MCF 10A (cell line): ENCODE data around the gene DGKH. TPM values are rescaled to one million over a fixed set of nuclear protein-coding genes. Genes with fewer than 3 reads are reported as not detected.
A peak's percentile ranks its signal among the peaks of the same experiment; 100 is the strongest.

ENCODE experiments used
- BruUV-seq: library from RNA; stranded (reverse); fragments of 400-500 nt; replicated peaks from 2 replicates; lab custom pipeline; 2021; lab: Mats Ljungman, UMichigan
- CTCF ChIA-PET: fragments of 300-600 bp; sonication (Branson Sonifier 250); formaldehyde crosslinking; extraction: SDS; loops from one replicate; lab custom pipeline; 2021; ENCODE audit warnings: antibody characterized with exemption, inconsistent platforms; lab: Yijun Ruan, JAX
- POLR2A ChIA-PET: fragments of 300-600, 350-650 bp; sonication (Branson Sonifier 250); formaldehyde crosslinking; extraction: SDS; loops from one replicate; lab custom pipeline; 2020; ENCODE audit warnings: antibody characterized with exemption, inconsistent platforms; lab: Yijun Ruan, JAX
- DNase-seq: peaks from one replicate; pipeline ENCODE4 v3.0.0-alpha.2; 2018; ENCODE audit not compliant: unreplicated experiment
- H3K27ac Mint-ChIP-seq: one replicate; pipeline ENCODE4 v1.8.0; 2022; ENCODE audit warnings: mild to moderate bottlenecking, low read depth, mixed read lengths; ENCODE audit not compliant: unreplicated experiment
- H3K27me3 Mint-ChIP-seq: one replicate; pipeline ENCODE4 v1.8.0; 2022; ENCODE audit warnings: mixed read lengths; ENCODE audit not compliant: insufficient read depth, unreplicated experiment
- H3K36me3 Mint-ChIP-seq: one replicate; pipeline ENCODE4 v1.8.0; 2022; ENCODE audit warnings: mild to moderate bottlenecking, moderate library complexity, mixed read lengths; ENCODE audit not compliant: insufficient read depth, unreplicated experiment
- H3K4me1 Mint-ChIP-seq: one replicate; pipeline ENCODE4 v1.8.0; 2022; ENCODE audit warnings: mixed read lengths; ENCODE audit not compliant: insufficient read depth, unreplicated experiment
- H3K4me3 Mint-ChIP-seq: one replicate; pipeline ENCODE4 v1.8.0; 2022; ENCODE audit warnings: mild to moderate bottlenecking, moderate library complexity, mixed read lengths; ENCODE audit not compliant: unreplicated experiment
- H3K9me3 Mint-ChIP-seq: one replicate; pipeline ENCODE4 v1.8.0; 2022; ENCODE audit warnings: mixed read lengths; ENCODE audit not compliant: unreplicated experiment
- intact Hi-C: fragments of 100-400 bp; cut with micrococcal nuclease; formaldehyde crosslinking; loops from 2 replicates; pipeline ENCODE4 v1.14.1; 2022
- total RNA-seq: library from RNA; stranded (reverse); gene quantifications from 2 replicates; pipeline ENCODE4 v1.2.3, GENCODE V29; 2022
- TF ChIP-seq, protein P1 (sequence below): fragments of 200-600 bp; IDR thresholded peaks from one replicate; pipeline ENCODE4 v1.8.0; 2022; ENCODE audit warnings: antibody characterized with exemption, mild to moderate bottlenecking; ENCODE audit not compliant: unreplicated experiment

The DGKH gene
- total RNA-seq, 1 experiment from 2014 or later: 22.3 TPM

DNA sequence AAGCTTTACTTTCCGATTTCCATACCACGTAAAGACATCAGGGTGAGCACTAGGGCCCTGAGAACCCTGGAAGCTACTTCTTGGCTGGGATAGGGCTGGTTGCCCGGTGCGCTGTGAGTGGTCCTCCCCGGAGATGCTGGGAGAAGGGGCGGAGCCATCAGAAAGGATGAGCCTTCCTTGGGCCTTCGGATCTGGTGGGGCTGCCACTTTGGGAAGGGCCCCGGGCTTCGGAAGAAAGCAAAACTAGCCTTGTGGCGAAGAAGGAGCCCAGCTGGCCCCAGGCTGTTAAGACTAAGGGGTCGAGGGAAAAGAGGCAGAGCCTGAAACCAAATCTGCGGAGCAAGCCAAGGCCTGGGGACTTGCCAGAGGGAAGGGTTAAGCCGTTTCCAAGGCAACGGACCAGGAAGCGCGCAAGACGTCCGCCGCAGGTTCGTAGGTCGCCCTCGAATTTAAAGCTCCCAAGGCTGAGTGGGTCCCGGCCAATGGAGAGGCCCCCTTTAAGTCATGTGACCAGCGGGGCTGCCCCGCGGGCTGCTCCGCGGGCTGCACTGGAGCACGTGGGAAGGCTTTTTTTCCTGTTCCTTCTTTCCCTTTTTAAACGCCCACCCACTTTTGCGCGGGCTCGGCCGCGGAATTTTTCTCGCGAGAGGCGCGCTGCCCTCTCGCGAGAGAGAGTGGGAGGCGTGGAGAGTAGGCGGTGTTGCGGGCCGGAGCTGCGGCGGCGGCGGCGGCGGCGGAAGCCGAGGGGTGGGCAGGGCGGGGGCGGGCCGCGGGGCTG lies 223.1 kb downstream of the DGKH start:
- peaks cover 29% of the 10 kb centered on the region for H3K4me1 Mint-ChIP-seq
- peak overlapping the region; percentile 98 for H3K4me3 Mint-ChIP-seq
- intact Hi-C loops: no loop called here
- DNase-seq: peak; percentile 97
- peaks cover 13% of the 10 kb centered on the region for H3K36me3 Mint-ChIP-seq
- H3K27me3 Mint-ChIP-seq: no peaks in the 10 kb centered on the region
- TSS peak; percentile 77 for BruUV-seq
- TF ChIP-seq, protein P1, sequence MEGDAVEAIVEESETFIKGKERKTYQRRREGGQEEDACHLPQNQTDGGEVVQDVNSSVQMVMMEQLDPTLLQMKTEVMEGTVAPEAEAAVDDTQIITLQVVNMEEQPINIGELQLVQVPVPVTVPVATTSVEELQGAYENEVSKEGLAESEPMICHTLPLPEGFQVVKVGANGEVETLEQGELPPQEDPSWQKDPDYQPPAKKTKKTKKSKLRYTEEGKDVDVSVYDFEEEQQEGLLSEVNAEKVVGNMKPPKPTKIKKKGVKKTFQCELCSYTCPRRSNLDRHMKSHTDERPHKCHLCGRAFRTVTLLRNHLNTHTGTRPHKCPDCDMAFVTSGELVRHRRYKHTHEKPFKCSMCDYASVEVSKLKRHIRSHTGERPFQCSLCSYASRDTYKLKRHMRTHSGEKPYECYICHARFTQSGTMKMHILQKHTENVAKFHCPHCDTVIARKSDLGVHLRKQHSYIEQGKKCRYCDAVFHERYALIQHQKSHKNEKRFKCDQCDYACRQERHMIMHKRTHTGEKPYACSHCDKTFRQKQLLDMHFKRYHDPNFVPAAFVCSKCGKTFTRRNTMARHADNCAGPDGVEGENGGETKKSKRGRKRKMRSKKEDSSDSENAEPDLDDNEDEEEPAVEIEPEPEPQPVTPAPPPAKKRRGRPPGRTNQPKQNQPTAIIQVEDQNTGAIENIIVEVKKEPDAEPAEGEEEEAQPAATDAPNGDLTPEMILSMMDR: no peak
- POLR2A ChIA-PET: interaction anchor here (0.6 to 2.9 kb wide), 15 partner anchors 11 to 783 kb away, joined by 3 to 15 read pairs (median 4); partner anchors contain the start of gene VWA8
- no peaks in the 10 kb centered on the region for H3K9me3 Mint-ChIP-seq
- H3K27ac Mint-ChIP-seq: peak overlapping the region; percentile 95
- CTCF ChIA-PET: interaction anchor here (0.7 to 1.1 kb wide), 2 partner anchors 50 to 603 kb away, joined by 3 to 5 read pairs; no protein-coding TSS in a partner anchor

- Mint-ChIP-seq H3K9me3 (no peaks in the 10 kb centered on the region), H3K27ac (peak within 1 kb of the TSS; percentile 95), H3K36me3 (peaks cover 13% of the 10 kb centered on the region), H3K4me1 (peaks cover 29% of the 10 kb centered on the region), H3K4me3 (peak within 1 kb of the TSS; percentile 98), H3K27me3 (no peaks in the 10 kb centered on the region)
- POLR2A ChIA-PET: interaction anchor here (0.6 to 2.9 kb wide), 22 partner anchors 10 to 1607 kb away, joined by 3 to 15 read pairs (median 3); partner anchors contain the start of genes CCDC122 and VWA8
- intact Hi-C loops: no loop called here
- peak; percentile 34 for DNase-seq
- CTCF ChIA-PET: interaction anchor here (0.7 to 1.2 kb wide), 4 partner anchors 51 to 603 kb away, joined by 3 to 5 read pairs (median 3); no protein-coding TSS in a partner anchor
- TF ChIP-seq, protein P1: no peak
- BruUV-seq: no TSS peak
Observed at GRCh38 chr13:42272115-42272803, 223.8 kb downstream of the DGKH start, which contains the start of gene AKAP11. AKAP11 (plus strand) TSS chr13:42272152; CDS start chr13:42286349, 14,197 bp downstream.

DNA sequence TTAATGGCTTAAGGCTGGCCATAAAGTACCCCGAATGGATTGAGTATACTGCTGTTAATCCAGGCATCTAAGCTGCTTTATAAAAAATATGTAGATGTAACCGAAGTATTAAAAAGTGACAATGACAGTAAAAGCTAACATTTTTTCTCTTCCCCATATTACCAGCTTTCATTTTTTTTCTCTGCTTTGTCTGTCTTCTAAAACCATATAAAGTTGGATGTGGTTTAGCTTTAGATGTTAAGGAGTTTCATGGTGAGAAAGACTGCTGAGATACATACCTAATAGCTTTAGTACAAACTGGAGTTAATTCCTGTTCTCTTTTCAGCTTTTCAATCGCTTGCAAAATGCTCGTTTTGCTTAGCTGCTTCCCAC lies 224.3 kb downstream of the DGKH start:
- BruUV-seq: no TSS peak
- Mint-ChIP-seq H3K4me3 (peak overlapping the region; percentile 98), H3K27me3 (no peaks in the 10 kb centered on the region), H3K4me1 (peaks cover 31% of the 10 kb centered on the region), H3K9me3 (no peaks in the 10 kb centered on the region), H3K27ac (peak overlapping the region; percentile 95), H3K36me3 (peaks cover 8% of the 10 kb centered on the region)
- POLR2A ChIA-PET: interaction anchor here (0.6 to 2.9 kb wide), 17 partner anchors 9 to 1606 kb away, joined by 3 to 15 read pairs (median 3); partner anchors contain the start of gene CCDC122
- DNase-seq: no peak
- intact Hi-C loops: no loop called here
- CTCF ChIA-PET: interaction anchor here (0.7 to 1.2 kb wide), 5 partner anchors 206 to 1625 kb away, joined by 3 to 5 read pairs (median 3); no protein-coding TSS in a partner anchor
- TF ChIP-seq, protein P1: no peak
